ENCODE results near the gene SLC22A8.
"Not testable (repeated sequence)": the region's sequence is repeated elsewhere in the genome, so short reads cannot be mapped to it uniquely, and the experiment has no call there.

The SLC22A8 gene

GRCh38 chr11:62959422-62959980 is 56.1 kb downstream of the SLC22A8 start:
- DNase-seq (ENCODE audit: low read depth), result no peak
- no peak for TF ChIP-seq CTCF (IDR thresholded peaks at IDR 0.05; ENCODE audit: insufficient read depth, low read depth, low read length, missing control alignments)
- H3K4me3 ChIP-seq (ENCODE audit: low read length), result no peak overlapping the region

DNA sequence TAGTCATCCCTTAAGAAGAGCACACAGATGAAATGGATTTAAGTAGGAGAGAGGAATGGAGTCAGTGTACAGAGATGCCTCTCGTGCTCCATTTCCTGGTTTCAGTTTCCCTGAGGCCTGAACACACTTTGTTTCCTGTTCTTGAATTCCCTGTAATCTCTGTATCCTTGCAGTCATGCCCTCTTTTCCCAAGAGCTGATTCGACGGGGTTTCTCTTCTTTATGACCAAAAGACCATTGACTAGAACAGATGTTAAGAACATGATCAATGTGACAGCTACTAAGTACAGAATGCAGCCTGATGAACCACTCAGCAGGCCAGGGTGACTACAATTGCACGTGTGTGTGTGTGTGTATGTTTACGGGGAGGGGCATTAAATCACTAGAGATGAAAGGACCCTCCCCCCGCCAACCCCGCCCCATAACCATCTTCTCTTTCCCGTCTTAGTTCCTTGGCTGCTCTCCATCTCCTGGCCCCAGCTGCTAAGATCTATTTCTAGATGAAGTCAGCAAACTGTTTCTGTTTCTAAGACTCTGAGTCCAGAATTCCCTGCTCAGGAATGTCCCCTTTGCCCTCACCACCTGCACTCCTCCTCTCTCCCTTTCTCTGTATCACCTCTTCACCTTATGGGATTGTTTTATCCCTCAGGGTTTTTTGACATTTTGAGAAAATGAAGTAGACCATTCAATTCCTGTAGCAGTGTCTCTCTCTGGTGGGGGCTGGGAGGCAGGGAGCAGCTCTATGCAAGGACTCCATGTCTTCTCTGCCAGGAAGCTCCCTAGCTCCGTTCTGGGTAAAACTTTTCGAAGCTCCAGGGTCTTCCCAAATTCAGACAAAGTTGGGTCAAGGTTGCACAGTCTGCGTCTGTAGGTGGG is 56.9 kb downstream of the SLC22A8 start:
- no peak overlapping the region for H3K4me3 ChIP-seq (ENCODE audit: low read length)
- DNase-seq (ENCODE audit: low read depth), result peak; percentile 5

DNA sequence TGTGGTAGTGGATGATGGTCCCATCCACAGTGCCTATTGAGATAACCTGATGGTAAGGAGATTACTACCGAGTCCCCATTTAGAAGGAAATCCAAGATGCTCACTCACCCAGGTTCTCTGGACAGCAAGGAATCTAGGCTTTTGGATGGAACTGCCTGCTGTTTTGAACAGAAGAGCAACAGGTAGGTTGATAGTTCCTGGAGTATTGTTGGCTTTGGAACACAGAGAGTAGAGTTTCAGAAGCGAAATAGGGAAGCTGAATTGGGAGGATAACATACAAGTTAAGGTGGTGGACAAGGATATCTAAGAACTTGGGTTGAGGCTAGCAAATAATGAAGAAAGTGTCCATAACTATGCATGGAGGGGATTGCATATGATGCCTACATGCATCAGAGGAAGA is 58.5 kb downstream of the SLC22A8 start:
- H3K4me3 ChIP-seq (ENCODE audit: low read length), result no peak overlapping the region
- no peak for TF ChIP-seq CTCF (IDR thresholded peaks at IDR 0.05; ENCODE audit: insufficient read depth, low read depth, low read length, missing control alignments)
- no peak for DNase-seq (ENCODE audit: low read depth)

More for the DNA sequence above, 56.9 kb downstream of the SLC22A8 start:
- TF ChIP-seq CTCF (IDR thresholded peaks at IDR 0.05; ENCODE audit: insufficient read depth, low read depth, low read length, missing control alignments), result no peak

- no peak for TF ChIP-seq CTCF (IDR thresholded peaks at IDR 0.05; ENCODE audit: insufficient read depth, low read depth, low read length, missing control alignments)
- no peak overlapping the region for H3K4me3 ChIP-seq (ENCODE audit: low read length)
- no peak for DNase-seq (ENCODE audit: low read depth)
These were observed 61.2 kb downstream of the SLC22A8 start for GRCh38 chr11:62954478-62954877.

GRCh38 chr11:62953811-62954210 is 61.8 kb downstream of the SLC22A8 start:
- H3K4me3 ChIP-seq (ENCODE audit: low read length), result no peak overlapping the region
- DNase-seq (ENCODE audit: low read depth), result no peak
- no peak for TF ChIP-seq CTCF (IDR thresholded peaks at IDR 0.05; ENCODE audit: insufficient read depth, low read depth, low read length, missing control alignments)

DNA sequence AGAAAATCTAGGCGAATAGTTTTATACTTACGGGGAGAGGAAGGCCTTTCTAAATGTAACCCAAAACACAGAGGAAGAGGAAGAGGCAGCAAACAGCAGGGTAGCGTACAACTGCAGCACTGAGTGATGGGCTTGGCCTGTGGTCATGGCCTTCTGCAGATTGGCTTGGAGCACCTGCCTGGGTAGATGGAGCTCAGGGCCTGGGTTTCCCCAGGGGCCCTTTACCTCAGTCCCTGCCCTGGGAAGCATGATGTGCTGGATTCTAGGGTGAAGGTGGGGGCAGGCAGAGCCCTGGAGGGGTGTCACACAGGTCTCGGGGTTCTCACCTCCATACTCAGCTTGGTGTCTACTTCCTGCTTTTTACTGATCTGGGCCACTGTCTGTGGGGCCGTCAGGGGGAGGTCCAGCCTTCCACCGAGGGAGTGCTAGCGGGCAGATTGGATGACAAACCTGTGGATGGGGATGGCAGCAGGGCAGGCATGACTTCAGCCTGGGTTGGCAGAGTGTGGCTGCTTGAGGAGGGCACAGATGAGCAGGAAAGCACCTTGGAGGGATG is 66.8 kb downstream of the SLC22A8 start:
- no peak for DNase-seq (ENCODE audit: low read depth)
- no peak overlapping the region for H3K4me3 ChIP-seq (ENCODE audit: low read length)
- TF ChIP-seq CTCF (IDR thresholded peaks at IDR 0.05; ENCODE audit: insufficient read depth, low read depth, low read length, missing control alignments), result no peak

DNA sequence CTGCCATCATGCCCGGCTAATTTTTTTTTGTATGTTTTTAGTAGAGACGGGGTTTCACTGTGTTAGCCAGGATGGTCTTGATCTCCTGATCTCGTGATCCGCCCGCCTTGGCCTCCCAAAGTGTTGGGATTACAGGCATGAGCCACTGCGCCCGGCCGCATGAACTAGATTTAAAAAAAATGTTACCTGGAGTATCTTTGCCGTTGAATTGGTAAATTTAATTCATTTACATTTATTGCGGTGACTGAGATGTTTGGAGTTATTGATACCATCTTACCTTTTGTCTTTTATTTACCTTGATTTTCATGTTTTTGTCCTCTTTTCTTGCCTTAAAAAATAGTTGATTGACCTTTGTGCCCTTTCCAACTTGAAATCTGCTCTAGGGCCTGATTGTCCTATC is 70.1 kb downstream of the SLC22A8 start:
- DNase-seq (ENCODE audit: low read depth); H3K4me3 ChIP-seq (ENCODE audit: low read length): not testable (repeated sequence)

Data from epithelial cell of esophagus (primary cell).